OCI-LY3 (cell line): ENCODE results near the gene ABCC8.

Experiments
- EZH2phosphoT487 ChIP-seq: fragments of 200-600 bp; shearing (Covaris generic); IDR thresholded peaks from 2 replicates; pipeline ENCODE4 v1.6.1; 2018; ENCODE audit warnings: antibody characterized with exemption, mixed run types, low read depth
- TF ChIP-seq, protein P1 (sequence below): fragments of 200-600, 300-600 bp; sonication (generic); IDR thresholded peaks from 2 replicates; pipeline ENCODE4 v1.5.1; 2014; ENCODE audit warnings: antibody characterized with exemption, low read length, low read depth

DNA sequence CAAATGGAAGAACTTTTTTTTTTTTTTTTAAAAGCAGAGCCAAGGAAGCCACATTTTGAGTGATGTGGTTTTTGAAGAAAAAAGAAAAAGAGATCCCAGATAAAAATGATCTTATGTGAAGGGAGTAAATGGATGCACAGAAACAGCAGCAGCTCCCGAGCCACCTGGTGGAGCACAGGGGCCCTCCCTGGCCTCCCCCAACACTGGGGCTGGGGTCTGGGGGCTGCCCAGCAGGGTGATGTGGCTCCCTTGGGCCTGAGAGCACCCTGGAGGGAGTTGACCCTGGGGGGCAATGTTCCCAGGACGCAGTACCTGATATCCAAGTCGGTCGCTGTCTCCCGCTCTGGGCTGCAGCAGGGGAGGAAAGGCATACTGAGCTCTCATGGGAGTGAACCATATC is 61.7 kb downstream of the ABCC8 start:
- TF ChIP-seq, protein P1, sequence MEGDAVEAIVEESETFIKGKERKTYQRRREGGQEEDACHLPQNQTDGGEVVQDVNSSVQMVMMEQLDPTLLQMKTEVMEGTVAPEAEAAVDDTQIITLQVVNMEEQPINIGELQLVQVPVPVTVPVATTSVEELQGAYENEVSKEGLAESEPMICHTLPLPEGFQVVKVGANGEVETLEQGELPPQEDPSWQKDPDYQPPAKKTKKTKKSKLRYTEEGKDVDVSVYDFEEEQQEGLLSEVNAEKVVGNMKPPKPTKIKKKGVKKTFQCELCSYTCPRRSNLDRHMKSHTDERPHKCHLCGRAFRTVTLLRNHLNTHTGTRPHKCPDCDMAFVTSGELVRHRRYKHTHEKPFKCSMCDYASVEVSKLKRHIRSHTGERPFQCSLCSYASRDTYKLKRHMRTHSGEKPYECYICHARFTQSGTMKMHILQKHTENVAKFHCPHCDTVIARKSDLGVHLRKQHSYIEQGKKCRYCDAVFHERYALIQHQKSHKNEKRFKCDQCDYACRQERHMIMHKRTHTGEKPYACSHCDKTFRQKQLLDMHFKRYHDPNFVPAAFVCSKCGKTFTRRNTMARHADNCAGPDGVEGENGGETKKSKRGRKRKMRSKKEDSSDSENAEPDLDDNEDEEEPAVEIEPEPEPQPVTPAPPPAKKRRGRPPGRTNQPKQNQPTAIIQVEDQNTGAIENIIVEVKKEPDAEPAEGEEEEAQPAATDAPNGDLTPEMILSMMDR = no peak
- no peak for TF ChIP-seq EZH2phosphoT487
